PFSK-1 (cell line): ENCODE measurements around the gene PLK3.

Experiments
- POLR2AphosphoS5 ChIP-seq: IDR thresholded peaks from 2 replicates; pipeline ENCODE4 v1.6.1; 2012; ENCODE audit warnings: low read depth, mild to moderate bottlenecking, control low read depth, low read length, moderate library complexity
- TF ChIP-seq, protein P1 (sequence below), 2 experiments: IDR thresholded peaks; 2 replicates each; pipeline versions ENCODE4 v1.6.1 to v1.8.0; 2011 to 2012; ENCODE audit warnings: low read depth in 2 of 2, low read length in 2 of 2, control low read depth in 1 of 2, inconsistent platforms in 1 of 2, mild to moderate bottlenecking in 1 of 2, moderate library complexity in 1 of 2; ENCODE audit not compliant: insufficient read depth in 1 of 2

DNA sequence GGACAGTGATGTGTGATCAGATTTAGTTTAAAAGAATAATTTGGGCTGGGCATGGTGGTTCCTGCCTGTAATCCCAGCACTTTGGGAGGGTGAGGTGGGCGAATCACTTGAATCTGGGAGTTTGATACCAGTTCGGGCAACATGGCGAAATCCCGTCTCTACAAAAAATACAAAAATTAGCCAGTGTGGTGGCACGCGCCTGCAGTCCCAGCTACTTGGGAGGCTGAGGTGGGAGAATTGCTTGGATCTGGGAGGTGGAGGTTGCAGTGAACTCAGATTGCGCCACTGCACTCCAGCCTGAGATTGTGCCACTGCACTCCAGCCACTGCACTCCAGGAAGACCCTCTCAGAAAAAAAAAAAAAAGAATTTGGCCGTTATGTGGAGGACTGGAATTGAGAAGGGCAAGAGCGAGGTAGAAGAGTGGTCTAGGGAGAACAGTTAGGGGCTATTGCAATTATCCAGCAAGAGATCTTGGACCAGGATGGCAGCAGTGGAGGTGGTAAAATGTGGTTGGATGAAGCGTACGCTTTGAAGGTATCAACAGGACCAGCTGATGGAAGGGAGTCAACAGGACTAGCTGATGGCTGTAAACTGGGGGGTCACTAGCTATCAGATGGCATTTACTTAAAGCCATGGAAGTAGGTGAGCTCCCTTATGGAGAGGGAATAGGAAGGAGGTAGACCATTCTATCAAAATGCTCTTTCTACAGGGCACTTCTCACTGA, 17.8 kb downstream of the PLK3 start:
- TF ChIP-seq, protein P1, sequence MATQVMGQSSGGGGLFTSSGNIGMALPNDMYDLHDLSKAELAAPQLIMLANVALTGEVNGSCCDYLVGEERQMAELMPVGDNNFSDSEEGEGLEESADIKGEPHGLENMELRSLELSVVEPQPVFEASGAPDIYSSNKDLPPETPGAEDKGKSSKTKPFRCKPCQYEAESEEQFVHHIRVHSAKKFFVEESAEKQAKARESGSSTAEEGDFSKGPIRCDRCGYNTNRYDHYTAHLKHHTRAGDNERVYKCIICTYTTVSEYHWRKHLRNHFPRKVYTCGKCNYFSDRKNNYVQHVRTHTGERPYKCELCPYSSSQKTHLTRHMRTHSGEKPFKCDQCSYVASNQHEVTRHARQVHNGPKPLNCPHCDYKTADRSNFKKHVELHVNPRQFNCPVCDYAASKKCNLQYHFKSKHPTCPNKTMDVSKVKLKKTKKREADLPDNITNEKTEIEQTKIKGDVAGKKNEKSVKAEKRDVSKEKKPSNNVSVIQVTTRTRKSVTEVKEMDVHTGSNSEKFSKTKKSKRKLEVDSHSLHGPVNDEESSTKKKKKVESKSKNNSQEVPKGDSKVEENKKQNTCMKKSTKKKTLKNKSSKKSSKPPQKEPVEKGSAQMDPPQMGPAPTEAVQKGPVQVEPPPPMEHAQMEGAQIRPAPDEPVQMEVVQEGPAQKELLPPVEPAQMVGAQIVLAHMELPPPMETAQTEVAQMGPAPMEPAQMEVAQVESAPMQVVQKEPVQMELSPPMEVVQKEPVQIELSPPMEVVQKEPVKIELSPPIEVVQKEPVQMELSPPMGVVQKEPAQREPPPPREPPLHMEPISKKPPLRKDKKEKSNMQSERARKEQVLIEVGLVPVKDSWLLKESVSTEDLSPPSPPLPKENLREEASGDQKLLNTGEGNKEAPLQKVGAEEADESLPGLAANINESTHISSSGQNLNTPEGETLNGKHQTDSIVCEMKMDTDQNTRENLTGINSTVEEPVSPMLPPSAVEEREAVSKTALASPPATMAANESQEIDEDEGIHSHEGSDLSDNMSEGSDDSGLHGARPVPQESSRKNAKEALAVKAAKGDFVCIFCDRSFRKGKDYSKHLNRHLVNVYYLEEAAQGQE (IDR thresholded peaks at IDR 0.05; ENCODE audit: insufficient read depth in 1 of 2, low read depth in 2 of 2, low read length in 2 of 2): no peak
- TF ChIP-seq POLR2AphosphoS5: no peak
